Neural cell (in vitro differentiated cells): ENCODE results near the gene FBXL17. TPM values are rescaled to one million over a fixed set of nuclear protein-coding genes. Genes with fewer than 3 reads are reported as not detected.

Experiments used
- H2AFZ ChIP-seq: fragments of 200-600, 300-800 bp; sonication (generic), shearing (Covaris generic); 2 replicates; pipeline ENCODE4 v1.6.0; 2014; ENCODE audit warnings: low read depth, mild to moderate bottlenecking, antibody characterized with exemption, low read length, moderate library complexity
- H3F3A ChIP-seq: fragments of 200-600 bp; shearing (Covaris generic); 2 replicates; pipeline ENCODE4 v1.6.1; 2016; ENCODE audit warnings: mild to moderate bottlenecking, moderate library complexity, mixed read lengths, antibody characterized with exemption, low read length; ENCODE audit not compliant: insufficient read depth, poor library complexity, severe bottlenecking
- H3K27ac ChIP-seq: fragments of 200-600, 300-800 bp; sonication (generic), shearing (Covaris generic); 2 replicates; pipeline ENCODE4 v1.5.1; 2014; ENCODE audit warnings: mild to moderate bottlenecking, low read length, moderate library complexity
- H3K27me3 ChIP-seq: fragments of 300-800, 200-600 bp; sonication (generic), shearing (Covaris generic); 2 replicates; pipeline ENCODE4 v1.6.0; 2014; ENCODE audit warnings: mild to moderate bottlenecking, low read depth, low read length, moderate library complexity; ENCODE audit not compliant: insufficient read depth
- H3K36me3 ChIP-seq: fragments of 300-800, 200-600 bp; sonication (generic), shearing (Covaris generic); 2 replicates; pipeline ENCODE4 v1.5.1; 2014; ENCODE audit warnings: mild to moderate bottlenecking, antibody characterized with exemption, low read length, moderate library complexity; ENCODE audit not compliant: insufficient read depth
- H3K4me2 ChIP-seq: fragments of 300-800, 200-600 bp; sonication (generic), shearing (Covaris generic); 2 replicates; pipeline ENCODE4 v1.6.0; 2014; ENCODE audit warnings: mild to moderate bottlenecking, low read length
- H3K4me3 ChIP-seq: fragments of 300-800, 200-600 bp; sonication (generic), shearing (Covaris generic); 2 replicates; pipeline ENCODE4 v1.5.1; 2014; ENCODE audit warnings: mild to moderate bottlenecking, low read length, moderate library complexity
- H3K79me2 ChIP-seq: fragments of 200-600 bp; shearing (Covaris generic); replicated peaks from 2 replicates; pipeline ENCODE4 v1.6.0; 2014; ENCODE audit warnings: mild to moderate bottlenecking, low read length, moderate library complexity; ENCODE audit not compliant: insufficient read depth
- H3K9ac ChIP-seq: fragments of 300-800, 200-600 bp; sonication (generic), shearing (Covaris generic); 2 replicates; pipeline ENCODE4 v1.6.1; 2016; ENCODE audit warnings: mild to moderate bottlenecking, low read length, mixed read lengths
- H3K9me2 ChIP-seq: fragments of 200-600 bp; shearing (Covaris generic); 2 replicates; pipeline ENCODE4 v1.6.1; 2016; ENCODE audit warnings: mild to moderate bottlenecking, low read length, mixed read lengths; ENCODE audit not compliant: insufficient read depth
- H3K9me3 ChIP-seq: fragments of 200-600, 300-800 bp; sonication (generic), shearing (Covaris generic); 2 replicates; pipeline ENCODE4 v1.6.1; 2016; ENCODE audit warnings: mild to moderate bottlenecking, mixed run types, low read length, moderate library complexity, mixed read lengths
- H4K20me1 ChIP-seq: fragments of 200-600 bp; shearing (Covaris generic); 2 replicates; pipeline ENCODE4 v1.6.1; 2016; ENCODE audit warnings: mild to moderate bottlenecking, mixed run types; ENCODE audit not compliant: insufficient read depth
- CTCF ChIP-seq: fragments of 450-650 bp; IDR thresholded peaks from 2 replicates; pipeline ENCODE4 v1.5.1; 2014; ENCODE audit warnings: antibody characterized with exemption, mild to moderate bottlenecking, moderate library complexity; ENCODE audit not compliant: poor library complexity, severe bottlenecking
- EP300 ChIP-seq: fragments of 450-650 bp; conservative IDR thresholded peaks from 2 replicates; pipeline ENCODE4 v1.6.1; 2014; ENCODE audit warnings: antibody characterized with exemption, mild to moderate bottlenecking, moderate library complexity; ENCODE audit not compliant: poor library complexity, severe bottlenecking
- EZH2 ChIP-seq: fragments of 200-600, 300-800 bp; shearing (Covaris generic), sonication (generic); IDR thresholded peaks from 2 replicates; pipeline ENCODE4 v1.6.1; 2014; ENCODE audit warnings: antibody characterized with exemption, low read length, borderline replicate concordance, mild to moderate bottlenecking; ENCODE audit not compliant: insufficient read depth, poor library complexity, severe bottlenecking
- MXI1 ChIP-seq: fragments of 450-650 bp; conservative IDR thresholded peaks from 2 replicates; pipeline ENCODE4 v1.6.1; 2014; ENCODE audit warnings: antibody characterized with exemption, mild to moderate bottlenecking; ENCODE audit not compliant: poor library complexity, severe bottlenecking
- POLR2AphosphoS5 ChIP-seq: IDR thresholded peaks from 2 replicates; pipeline ENCODE4 v1.6.1; 2012
- RAD21 ChIP-seq: fragments of 450-650 bp; conservative IDR thresholded peaks from 2 replicates; pipeline ENCODE4 v1.6.1; 2014; ENCODE audit warnings: antibody characterized with exemption, mild to moderate bottlenecking, moderate library complexity
- REST ChIP-seq: IDR thresholded peaks from 2 replicates; pipeline ENCODE4 v1.6.1; 2012; ENCODE audit warnings: borderline replicate concordance
- SMC3 ChIP-seq: fragments of 450-650 bp; conservative IDR thresholded peaks from 2 replicates; pipeline ENCODE4 v1.6.1; 2014; ENCODE audit warnings: antibody characterized with exemption, mild to moderate bottlenecking, moderate library complexity; ENCODE audit not compliant: poor library complexity
- TAF1 ChIP-seq: IDR thresholded peaks from 2 replicates; pipeline ENCODE4 v1.6.1; 2012; ENCODE audit warnings: low read depth
- polyA plus RNA-seq: library from polyadenylated mRNA; depleted of rRNA; stranded (reverse); fragments of >200 nt; gene quantifications from 2 replicates; pipeline ENCODE4 v1.2.3, GENCODE V29; 2014

FBXL17 gene
- polyA plus RNA-seq, 1 donor from 2014 or later = 19.6 TPM

- no peak for TF ChIP-seq POLR2AphosphoS5
- TF ChIP-seq MXI1 = no peak
- TF ChIP-seq REST = no peak
- TF ChIP-seq EP300 = no peak
- TF ChIP-seq CTCF = no peak
- TF ChIP-seq SMC3 = no peak
- TF ChIP-seq RAD21 = no peak
- no peak for TF ChIP-seq EZH2
- no peak for TF ChIP-seq TAF1
- H2AFZ ChIP-seq = no peak overlapping the region
- H3K9me2 ChIP-seq = no peaks in the 10 kb centered on the region
These were observed 132.0 kb downstream of the FBXL17 start for GRCh38 chr5:108249785-108250426.

GRCh38 chr5:108249095-108249784 is 132.7 kb downstream of the FBXL17 start:
- no peaks in the 10 kb centered on the region for H4K20me1 ChIP-seq
- no peak overlapping the region for H3K9ac ChIP-seq
- H3K9me2 ChIP-seq = no peaks in the 10 kb centered on the region
- no peak overlapping the region for H2AFZ ChIP-seq
- H3K27me3 ChIP-seq = no peaks in the 10 kb centered on the region
- H3K9me3 ChIP-seq = no peaks in the 10 kb centered on the region
- no peaks in the 10 kb centered on the region for H3K79me2 ChIP-seq
- H3K27ac ChIP-seq = no peak overlapping the region
- H3K36me3 ChIP-seq = no peaks in the 10 kb centered on the region
- TF ChIP-seq EP300 (no peak), CTCF (no peak), SMC3 (no peak), RAD21 (no peak), TAF1 (no peak), POLR2AphosphoS5 (no peak), REST (no peak), EZH2 (no peak), MXI1 (no peak)
- H3K4me3 ChIP-seq = no peak overlapping the region
- no peak overlapping the region for H3K4me2 ChIP-seq
- no peaks in the 10 kb centered on the region for H3F3A ChIP-seq

More at GRCh38 chr5:108249785-108250426, 132.0 kb downstream of the FBXL17 start:
- Histone ChIP-seq H3F3A (no peaks in the 10 kb centered on the region), H3K9me3 (no peaks in the 10 kb centered on the region), H3K79me2 (no peaks in the 10 kb centered on the region), H3K4me3 (no peak overlapping the region), H3K27ac (no peak overlapping the region), H3K9ac (no peak overlapping the region), H3K4me2 (no peak overlapping the region), H4K20me1 (no peaks in the 10 kb centered on the region), H3K36me3 (no peaks in the 10 kb centered on the region), H3K27me3 (no peaks in the 10 kb centered on the region)
